Rectal smooth muscle tissue (tissue), 1 donor: ENCODE results near the gene KLHL1.

ENCODE experiments used
- H3K27ac ChIP-seq: one replicate; pipeline ENCODE4 v1.7.0; 2013; ENCODE audit warnings: low read depth, low read length, inconsistent platforms
- H3K27me3 ChIP-seq: one replicate; pipeline ENCODE4 v1.7.0; 2013; ENCODE audit warnings: low read length; ENCODE audit not compliant: control insufficient read depth, insufficient read depth
- H3K36me3 ChIP-seq: one replicate; pipeline ENCODE4 v1.7.0; 2013; ENCODE audit warnings: low read length; ENCODE audit not compliant: control insufficient read depth, insufficient read depth
- H3K4me1 ChIP-seq: one replicate; pipeline ENCODE4 v1.7.0; 2013; ENCODE audit warnings: low read length; ENCODE audit not compliant: control insufficient read depth, insufficient read depth
- H3K4me3 ChIP-seq: one replicate; pipeline ENCODE4 v1.7.0; 2013; ENCODE audit warnings: low read length
- H3K9ac ChIP-seq: one replicate; pipeline ENCODE4 v1.7.0; 2013; ENCODE audit warnings: low read length

The KLHL1 gene

DNA sequence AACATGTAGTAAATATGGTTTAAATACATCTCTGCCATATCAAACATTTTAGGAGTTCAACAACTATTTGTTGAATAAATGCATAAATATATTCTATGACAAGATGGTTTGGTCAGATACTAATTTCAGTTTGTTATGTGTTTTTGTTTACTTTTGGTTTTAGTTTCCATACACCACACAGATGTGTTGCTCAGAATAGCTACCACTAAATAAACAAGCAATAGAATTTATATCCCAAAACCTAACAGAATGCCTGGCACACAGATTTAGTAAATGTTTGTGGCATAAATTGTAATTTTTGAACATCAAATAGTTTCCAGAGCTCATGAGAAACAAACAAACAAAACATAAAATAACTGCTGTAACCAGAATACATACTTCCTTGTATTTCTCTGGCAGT lies 127.5 kb downstream of the KLHL1 start:
- Histone ChIP-seq H3K27ac (no peak overlapping the region), H3K27me3 (no peaks in the 10 kb centered on the region), H3K4me1 (no peaks in the 10 kb centered on the region), H3K36me3 (no peaks in the 10 kb centered on the region), H3K9ac (no peak overlapping the region), H3K4me3 (no peak overlapping the region)

DNA sequence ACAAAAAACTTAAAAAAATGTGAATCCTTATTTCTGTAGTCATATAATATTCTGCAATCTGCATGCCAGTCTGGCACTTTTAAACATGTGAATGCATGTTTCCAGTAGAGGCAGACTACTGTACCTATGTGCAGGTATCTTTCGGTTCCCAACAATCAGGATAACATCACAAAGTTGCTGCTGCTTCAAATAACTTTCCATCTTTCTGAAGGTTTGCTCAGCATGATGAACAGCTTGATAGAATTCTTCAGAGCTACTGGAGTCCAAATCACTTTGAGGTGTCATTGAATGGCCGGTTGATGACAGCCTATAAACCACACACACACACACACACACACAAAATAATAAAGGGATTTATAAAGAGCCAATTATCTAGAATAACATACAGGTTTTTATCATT lies 132.8 kb downstream of the KLHL1 start:
- H3K36me3 ChIP-seq, result no peaks in the 10 kb centered on the region
- H3K4me1 ChIP-seq, result no peaks in the 10 kb centered on the region
- no peaks in the 10 kb centered on the region for H3K27me3 ChIP-seq
- no peak overlapping the region for H3K9ac ChIP-seq
- no peak overlapping the region for H3K4me3 ChIP-seq
- H3K27ac ChIP-seq, result no peak overlapping the region

DNA sequence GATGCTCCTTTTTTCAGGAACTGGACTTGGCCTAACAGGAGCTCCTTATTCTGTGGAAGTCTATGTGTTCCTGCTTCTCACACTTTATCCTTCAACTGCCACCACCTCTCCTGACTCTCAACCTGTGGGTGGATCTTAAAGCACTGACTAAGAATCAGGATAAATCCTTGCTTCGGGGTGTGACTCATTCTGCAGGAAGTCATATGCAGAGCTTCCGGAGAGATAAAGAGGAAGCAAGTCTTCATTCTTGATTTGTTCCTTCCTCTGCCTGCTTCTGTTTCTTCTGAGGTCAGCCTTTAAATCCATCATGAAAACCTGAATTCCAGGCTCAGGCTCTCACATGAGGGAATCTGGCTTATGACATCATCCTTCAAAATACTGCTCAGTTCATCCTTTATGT lies 137.7 kb downstream of the KLHL1 start:
- Histone ChIP-seq H3K27ac (no peak overlapping the region), H3K4me1 (no peaks in the 10 kb centered on the region), H3K27me3 (no peaks in the 10 kb centered on the region), H3K4me3 (no peak overlapping the region), H3K36me3 (no peaks in the 10 kb centered on the region), H3K9ac (no peak overlapping the region)

DNA sequence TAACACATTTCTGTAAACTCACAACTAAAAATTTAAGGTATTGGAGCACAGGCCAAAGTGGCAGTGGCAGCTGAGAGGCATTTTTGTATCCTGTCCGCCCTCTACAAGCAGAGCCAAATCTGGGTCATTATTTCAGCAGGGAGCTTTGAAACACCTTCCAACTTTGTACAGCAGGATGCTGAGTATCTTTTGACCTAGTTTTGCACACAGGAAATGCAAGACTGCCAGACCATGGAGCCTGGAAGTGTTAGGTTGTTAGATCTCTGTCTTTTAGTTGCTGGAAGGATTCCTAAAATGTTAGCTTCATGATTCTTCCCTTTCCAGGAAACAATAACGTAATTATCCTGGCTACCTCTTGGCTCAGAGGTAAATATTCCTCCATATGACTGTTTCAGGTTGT lies 149.2 kb downstream of the KLHL1 start:
- H3K4me1 ChIP-seq, result no peaks in the 10 kb centered on the region
- H3K36me3 ChIP-seq, result no peaks in the 10 kb centered on the region
- no peak overlapping the region for H3K4me3 ChIP-seq
- no peak overlapping the region for H3K27ac ChIP-seq
- no peaks in the 10 kb centered on the region for H3K27me3 ChIP-seq
- no peak overlapping the region for H3K9ac ChIP-seq

DNA sequence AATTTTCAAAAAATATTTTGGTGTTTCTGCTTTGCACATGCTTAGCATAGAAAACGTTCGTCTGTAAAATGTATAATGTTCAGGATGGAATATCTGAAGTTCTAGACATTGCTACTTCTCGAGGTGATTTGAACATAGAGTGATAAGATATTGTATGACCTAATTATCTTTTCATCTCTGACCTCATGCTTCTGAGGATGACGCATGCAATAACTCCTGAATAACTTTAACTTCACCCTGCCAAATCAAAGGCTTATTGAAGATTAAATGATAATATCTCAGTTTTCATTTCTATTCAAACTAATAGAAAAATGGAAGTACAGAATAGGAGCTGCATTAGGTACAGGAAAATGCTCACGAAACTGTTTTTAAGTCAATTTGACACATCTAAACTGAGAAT lies 151.4 kb downstream of the KLHL1 start:
- Histone ChIP-seq H3K9ac (no peak overlapping the region), H3K36me3 (no peaks in the 10 kb centered on the region), H3K27me3 (no peaks in the 10 kb centered on the region), H3K4me1 (no peaks in the 10 kb centered on the region), H3K4me3 (no peak overlapping the region), H3K27ac (no peak overlapping the region)

DNA sequence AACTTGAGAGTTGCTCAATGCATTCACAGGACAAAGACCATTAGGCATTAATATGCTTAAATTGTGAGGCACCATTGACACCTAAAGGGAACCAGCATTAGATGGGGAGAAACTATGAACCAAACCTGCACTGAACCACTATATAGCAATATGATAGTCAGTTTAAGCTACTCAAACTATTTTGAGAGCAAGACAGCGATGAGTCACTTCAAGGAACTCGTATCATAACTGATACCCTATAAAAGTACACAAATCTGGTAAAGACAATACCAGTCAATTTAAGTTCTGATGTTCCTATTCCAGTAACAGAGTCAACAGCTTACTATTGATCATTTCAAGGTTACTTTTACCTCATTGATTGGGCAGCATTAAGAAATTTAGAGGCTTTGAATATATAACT lies 151.9 kb downstream of the KLHL1 start:
- no peak overlapping the region for H3K4me3 ChIP-seq
- no peaks in the 10 kb centered on the region for H3K4me1 ChIP-seq

DNA sequence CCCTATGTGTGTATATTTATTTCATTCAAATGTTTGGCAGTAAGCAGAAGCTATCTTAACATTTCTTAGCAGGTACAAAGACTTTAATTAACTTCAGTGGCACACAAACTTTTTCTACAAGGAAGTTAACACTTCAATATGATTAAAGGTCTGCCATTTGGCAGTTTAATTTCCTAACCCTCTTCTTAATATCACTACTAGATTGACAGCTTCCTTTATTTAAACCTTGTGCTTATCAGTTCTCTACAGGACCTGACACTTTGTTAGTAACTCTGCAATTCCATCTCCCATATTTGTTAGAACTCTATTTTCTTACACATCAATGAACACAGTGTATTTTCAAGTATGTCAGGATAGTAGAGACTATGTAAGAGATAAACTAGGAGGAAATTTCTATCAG lies 153.0 kb downstream of the KLHL1 start:
- Histone ChIP-seq H3K4me3 (no peak overlapping the region), H3K9ac (no peak overlapping the region), H3K4me1 (no peaks in the 10 kb centered on the region), H3K27me3 (no peaks in the 10 kb centered on the region), H3K36me3 (no peaks in the 10 kb centered on the region), H3K27ac (no peak overlapping the region)

More for the DNA sequence above, 151.9 kb downstream of the KLHL1 start:
- H3K27ac ChIP-seq, result no peak overlapping the region
- H3K36me3 ChIP-seq, result no peaks in the 10 kb centered on the region
- no peaks in the 10 kb centered on the region for H3K27me3 ChIP-seq
- H3K9ac ChIP-seq, result no peak overlapping the region

DNA sequence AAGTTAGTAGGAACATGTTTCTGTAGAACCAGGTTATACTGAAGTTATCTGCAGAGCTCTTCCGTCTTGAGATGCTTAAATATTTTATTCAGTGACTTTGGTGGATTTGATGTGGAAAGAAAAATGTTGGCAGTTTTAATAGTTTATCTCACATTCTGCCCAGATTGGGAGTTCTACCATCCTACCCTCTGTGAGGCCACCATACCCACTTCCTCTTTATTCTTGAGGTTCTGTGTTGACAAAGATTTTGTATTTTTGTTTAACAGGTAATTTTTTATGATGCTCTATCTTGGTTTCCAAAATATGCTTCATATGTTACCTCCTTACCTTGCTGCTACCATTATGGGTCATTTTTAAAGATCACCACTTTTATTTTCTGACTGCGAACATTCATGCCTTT lies 156.8 kb downstream of the KLHL1 start:
- Histone ChIP-seq H3K36me3 (no peaks in the 10 kb centered on the region), H3K27me3 (no peaks in the 10 kb centered on the region), H3K9ac (no peak overlapping the region), H3K4me3 (no peak overlapping the region), H3K4me1 (no peaks in the 10 kb centered on the region), H3K27ac (no peak overlapping the region)

DNA sequence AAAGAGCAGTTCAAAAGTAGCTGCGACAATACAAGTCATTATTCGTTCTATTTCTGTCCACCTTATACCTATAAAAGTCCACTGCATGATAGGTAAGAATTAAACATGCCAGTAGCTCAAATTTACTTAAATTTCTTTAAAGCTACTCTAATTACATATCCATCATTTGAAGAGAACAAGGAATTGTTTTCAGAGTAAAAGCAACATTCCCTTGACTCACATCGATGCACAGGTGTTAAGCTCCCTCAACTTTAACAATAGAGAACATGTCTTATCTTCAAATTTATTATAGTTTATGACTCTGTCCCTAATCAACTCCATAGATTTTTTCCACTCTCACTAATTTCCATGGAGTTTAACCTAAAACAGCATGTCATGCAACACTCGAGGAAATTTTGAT lies 158.1 kb downstream of the KLHL1 start:
- no peaks in the 10 kb centered on the region for H3K4me1 ChIP-seq
- H3K27ac ChIP-seq, result no peak overlapping the region
- no peak overlapping the region for H3K4me3 ChIP-seq

DNA sequence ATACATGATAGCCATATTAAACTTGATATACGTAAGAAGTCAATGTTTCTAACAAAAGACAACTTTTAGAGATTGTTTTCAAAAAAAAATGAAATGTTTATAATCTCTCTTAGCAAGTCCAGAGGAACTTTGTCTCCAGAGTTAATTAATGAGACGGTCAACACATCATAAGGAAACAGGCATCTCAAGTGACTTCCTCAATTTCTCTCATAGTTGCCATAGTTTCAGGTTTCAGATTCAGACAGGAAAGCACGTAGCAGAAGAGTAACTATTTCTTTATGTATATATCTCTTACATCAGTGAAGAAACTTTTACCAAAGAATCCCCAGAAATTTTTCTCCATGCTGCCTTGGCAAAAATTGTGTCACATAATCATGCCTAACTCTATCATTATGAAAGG lies 160.2 kb downstream of the KLHL1 start:
- H3K36me3 ChIP-seq, result no peaks in the 10 kb centered on the region
- no peak overlapping the region for H3K27ac ChIP-seq
- no peaks in the 10 kb centered on the region for H3K27me3 ChIP-seq
- H3K4me1 ChIP-seq, result no peaks in the 10 kb centered on the region
- no peak overlapping the region for H3K9ac ChIP-seq
- no peak overlapping the region for H3K4me3 ChIP-seq

More for the DNA sequence above, 158.1 kb downstream of the KLHL1 start:
- Histone ChIP-seq H3K9ac (no peak overlapping the region), H3K36me3 (no peaks in the 10 kb centered on the region), H3K27me3 (no peaks in the 10 kb centered on the region)

DNA sequence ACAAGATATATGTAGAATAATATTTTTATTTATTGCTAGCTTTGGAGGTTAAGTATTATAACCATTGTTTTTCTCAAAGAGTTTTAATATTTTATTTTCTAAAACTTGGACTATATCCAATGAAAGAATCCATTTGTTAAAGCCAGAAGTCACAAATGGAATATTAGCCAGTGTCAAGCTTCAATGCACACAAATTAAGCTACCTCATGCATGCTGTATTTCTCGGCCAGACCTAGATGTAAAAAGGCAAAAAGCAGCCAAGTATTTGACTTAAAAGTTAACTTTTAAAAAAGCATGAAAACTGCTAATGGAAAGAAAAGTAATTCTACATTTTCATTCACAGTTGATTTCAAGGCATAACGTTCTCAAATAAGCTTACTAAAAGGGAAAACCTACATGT lies 160.7 kb downstream of the KLHL1 start:
- H3K4me3 ChIP-seq, result no peak overlapping the region
- no peaks in the 10 kb centered on the region for H3K27me3 ChIP-seq
- no peak overlapping the region for H3K27ac ChIP-seq
- H3K9ac ChIP-seq, result no peak overlapping the region
- H3K36me3 ChIP-seq, result no peaks in the 10 kb centered on the region
- H3K4me1 ChIP-seq, result no peaks in the 10 kb centered on the region

DNA sequence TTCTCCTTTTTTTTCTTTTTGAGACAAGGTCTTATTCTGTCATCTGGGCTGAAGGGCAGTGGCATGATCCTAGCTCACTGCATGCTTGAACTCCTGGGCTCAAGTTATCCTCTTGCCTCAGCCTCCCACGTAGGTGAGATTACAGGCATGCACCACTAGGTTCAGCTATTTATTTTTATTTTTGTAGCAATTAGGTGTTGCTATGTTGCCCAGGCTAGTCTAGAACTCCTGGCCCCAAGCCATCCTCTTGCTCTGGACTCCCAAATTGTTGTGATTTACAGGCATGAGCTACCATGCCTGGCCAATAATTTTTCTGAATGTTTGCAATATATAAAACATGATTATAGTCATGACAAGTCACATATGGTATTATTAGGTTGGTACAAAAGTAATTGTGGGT lies 161.7 kb downstream of the KLHL1 start:
- Histone ChIP-seq H3K4me1 (no peaks in the 10 kb centered on the region), H3K27ac (no peak overlapping the region), H3K27me3 (no peaks in the 10 kb centered on the region), H3K36me3 (no peaks in the 10 kb centered on the region), H3K4me3 (no peak overlapping the region), H3K9ac (no peak overlapping the region)

DNA sequence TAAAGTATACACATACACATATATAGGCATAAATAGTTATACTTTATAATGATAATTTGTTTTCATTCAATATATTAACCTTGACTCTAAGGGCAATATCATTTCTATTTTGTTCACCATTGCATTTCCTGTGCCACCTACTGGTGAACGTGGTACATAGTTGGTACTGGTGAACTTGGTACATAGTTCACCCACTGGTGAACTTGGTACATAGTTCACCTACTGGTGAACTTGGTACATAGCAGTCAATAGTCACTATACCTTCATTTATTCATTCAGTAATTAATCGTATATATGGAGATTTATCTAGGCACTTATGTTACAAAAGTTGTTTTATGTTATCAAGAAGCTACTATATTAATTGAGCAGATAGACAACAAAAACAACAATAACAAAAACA lies 173.2 kb downstream of the KLHL1 start:
- Histone ChIP-seq H3K27me3 (no peaks in the 10 kb centered on the region), H3K9ac (no peak overlapping the region), H3K4me1 (no peaks in the 10 kb centered on the region), H3K36me3 (no peaks in the 10 kb centered on the region), H3K4me3 (no peak overlapping the region), H3K27ac (no peak overlapping the region)

DNA sequence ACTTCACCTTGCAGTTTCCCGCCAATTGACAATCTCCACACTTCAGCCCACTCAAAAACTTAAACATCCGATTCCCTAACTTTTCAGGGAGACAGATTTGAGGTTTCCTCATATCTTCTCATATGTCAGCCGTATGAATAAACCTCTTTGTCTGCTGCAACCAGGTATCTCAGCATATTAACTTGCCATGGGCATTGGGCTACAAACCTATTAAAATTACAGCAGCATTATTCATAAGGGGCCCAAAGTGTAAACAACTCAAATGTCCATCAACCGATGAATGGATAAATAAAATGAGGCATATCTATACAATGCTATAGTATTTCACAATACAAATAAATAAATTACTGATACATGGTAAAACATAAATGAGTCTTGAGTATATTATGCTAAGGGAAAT lies 180.0 kb downstream of the KLHL1 start:
- no peak overlapping the region for H3K4me3 ChIP-seq
- H3K36me3 ChIP-seq, result no peaks in the 10 kb centered on the region
- no peak overlapping the region for H3K27ac ChIP-seq
- no peaks in the 10 kb centered on the region for H3K4me1 ChIP-seq
- no peak overlapping the region for H3K9ac ChIP-seq
- no peaks in the 10 kb centered on the region for H3K27me3 ChIP-seq
